GM12878 (cell line): ENCODE results near the gene ARF3. TPM values are rescaled to one million over a fixed set of nuclear protein-coding genes. Genes with fewer than 3 reads are reported as not detected.

Experiments
- BHLHE40 ChIP-seq, 2 experiments: fragments of 450-650 bp in 1 of 2; IDR thresholded peaks; 2 replicates each; pipeline ENCODE4 v1.6.1; 2011 to 2017; ENCODE audit warnings: low read depth in 2 of 2, borderline replicate concordance in 1 of 2, improper control_type of control experiment in 1 of 2, low read length in 1 of 2, mild to moderate bottlenecking in 1 of 2
- CBFB ChIP-seq: IDR thresholded peaks from 2 replicates; pipeline ENCODE4 v1.6.1; 2016; ENCODE audit warnings: antibody characterized with exemption, low read depth
- CHD1 ChIP-seq: IDR thresholded peaks from 2 replicates; pipeline ENCODE4 v1.6.1; 2012; ENCODE audit warnings: low read depth, low read length, improper control_type of control experiment
- EZH2 ChIP-seq: IDR thresholded peaks from 2 replicates; pipeline ENCODE4 v1.6.1; 2012; ENCODE audit warnings: low read depth, mild to moderate bottlenecking, control low read depth, inconsistent platforms, low read length, borderline replicate concordance; ENCODE audit not compliant: control insufficient read depth
- GATAD2B ChIP-seq: fragments of 450-650 bp; conservative IDR thresholded peaks from 2 replicates; pipeline ENCODE4 v1.6.1; 2017; ENCODE audit warnings: low read depth, mild to moderate bottlenecking, moderate library complexity
- IKZF2 ChIP-seq, 2 experiments: fragments of 450-650 bp; IDR thresholded peaks; 2 replicates each; pipeline ENCODE4 v1.6.1; 2017; ENCODE audit warnings: mild to moderate bottlenecking in 2 of 2, moderate library complexity in 2 of 2
- KAT2A ChIP-seq: conservative IDR thresholded peaks from 2 replicates; pipeline ENCODE4 v1.6.1; 2011; ENCODE audit warnings: low read depth, low read length; ENCODE audit not compliant: control insufficient read depth
- LARP7 ChIP-seq: fragments of 450-650 bp; IDR thresholded peaks from 2 replicates; pipeline ENCODE4 v1.6.1; 2017; ENCODE audit warnings: mild to moderate bottlenecking
- MXI1 ChIP-seq: fragments of 150-350 bp; IDR thresholded peaks from 2 replicates; pipeline ENCODE4 v1.6.1; 2011; ENCODE audit warnings: low read depth, mild to moderate bottlenecking, inconsistent platforms, low read length, improper control_type of control experiment
- MYB ChIP-seq: fragments of 150-350 bp; IDR thresholded peaks from 2 replicates; pipeline ENCODE4 v1.6.1; 2014; ENCODE audit warnings: mild to moderate bottlenecking, low read depth, low read length, borderline replicate concordance
- NBN ChIP-seq: fragments of 450-650 bp; IDR thresholded peaks from 2 replicates; pipeline ENCODE4 v1.6.1; 2016
- RUNX3 ChIP-seq: IDR thresholded peaks from 2 replicates; pipeline ENCODE4 v1.6.1; 2012; ENCODE audit warnings: low read length, inconsistent platforms
- SMAD5 ChIP-seq: IDR thresholded peaks from 2 replicates; pipeline ENCODE4 v1.6.1; 2016; ENCODE audit warnings: antibody characterized with exemption, low read depth
- SP1 ChIP-seq: IDR thresholded peaks from one replicate; pipeline ENCODE4 v1.6.1; 2011; ENCODE audit warnings: low read depth, low read length
- STAT3 ChIP-seq: IDR thresholded peaks from 2 replicates; pipeline ENCODE4 v1.6.1; 2011; ENCODE audit warnings: low read depth, low read length, improper control_type of control experiment
- TCF12 ChIP-seq: IDR thresholded peaks from 2 replicates; pipeline ENCODE4 v1.6.1; 2011; ENCODE audit warnings: low read depth, mild to moderate bottlenecking, low read length
- YY1 ChIP-seq: IDR thresholded peaks from 2 replicates; pipeline ENCODE4 v1.6.1; 2011; ENCODE audit warnings: low read depth, mild to moderate bottlenecking, low read length
- ZNF207 ChIP-seq: fragments of 450-650 bp; IDR thresholded peaks from 2 replicates; pipeline ENCODE4 v1.6.1; 2014; ENCODE audit warnings: antibody characterized with exemption, mild to moderate bottlenecking, borderline replicate concordance
- ZZZ3 ChIP-seq: IDR thresholded peaks from 2 replicates; pipeline ENCODE4 v1.6.1; 2011; ENCODE audit warnings: low read depth; ENCODE audit not compliant: control insufficient read depth, insufficient read length
- polyA plus RNA-seq, 11 experiments: library from polyadenylated mRNA; depleted of rRNA in 4 of 11; unstranded in 6 of 11; stranded (reverse) in 5 of 11; fragments of >200 nt; fragmentation: Nextera tagmentation in 4 of 11; fragmentation: Illumina TruSeq in 1 of 11; extraction: Ambion mirVana in 4 of 11; extraction: Trizol in 1 of 11; gene quantifications; 1 replicate in 1 of 11; 2 replicates in 10 of 11; pipeline versions ENCODE4 v1.2.1 to v1.2.3, GENCODE V29; 2011 to 2016; ENCODE audit warnings: inconsistent platforms in 2 of 11, missing spikeins in 2 of 11, low read depth in 1 of 11
- total RNA-seq, 4 experiments: library from RNA; depleted of rRNA in 3 of 4; stranded (reverse); fragments of >200 nt in 3 of 4; fragmentation: Illumina TruSeq in 1 of 4; extraction: Trizol in 1 of 4; gene quantifications; 2 replicates each; pipeline versions ENCODE4 v1.2.1 to v1.2.3, GENCODE V29; 2013 to 2021
- TF ChIP-seq, protein P1 (sequence below): fragments of 450-650 bp; IDR thresholded peaks from 2 replicates; pipeline ENCODE4 v1.6.1; 2016; ENCODE audit warnings: mild to moderate bottlenecking
- TF ChIP-seq, protein P2 (sequence below): fragments of 150-350 bp; IDR thresholded peaks from 2 replicates; pipeline ENCODE4 v1.6.1; 2014; ENCODE audit warnings: mild to moderate bottlenecking, low read depth, low read length
- TF ChIP-seq, protein P3 (sequence below): fragments of 450-650 bp; formaldehyde crosslinking; IDR thresholded peaks from 2 replicates; pipeline ENCODE4 v1.4.0; 2020; ENCODE audit warnings: mild to moderate bottlenecking, moderate library complexity

Gene ARF3
- total and polyA plus RNA-seq, 10 of the 15 experiments (the other 5 are each of a cell fraction or from before 2014, with no cell fraction given) = 8.7 to 263 (median 74.4) TPM

DNA sequence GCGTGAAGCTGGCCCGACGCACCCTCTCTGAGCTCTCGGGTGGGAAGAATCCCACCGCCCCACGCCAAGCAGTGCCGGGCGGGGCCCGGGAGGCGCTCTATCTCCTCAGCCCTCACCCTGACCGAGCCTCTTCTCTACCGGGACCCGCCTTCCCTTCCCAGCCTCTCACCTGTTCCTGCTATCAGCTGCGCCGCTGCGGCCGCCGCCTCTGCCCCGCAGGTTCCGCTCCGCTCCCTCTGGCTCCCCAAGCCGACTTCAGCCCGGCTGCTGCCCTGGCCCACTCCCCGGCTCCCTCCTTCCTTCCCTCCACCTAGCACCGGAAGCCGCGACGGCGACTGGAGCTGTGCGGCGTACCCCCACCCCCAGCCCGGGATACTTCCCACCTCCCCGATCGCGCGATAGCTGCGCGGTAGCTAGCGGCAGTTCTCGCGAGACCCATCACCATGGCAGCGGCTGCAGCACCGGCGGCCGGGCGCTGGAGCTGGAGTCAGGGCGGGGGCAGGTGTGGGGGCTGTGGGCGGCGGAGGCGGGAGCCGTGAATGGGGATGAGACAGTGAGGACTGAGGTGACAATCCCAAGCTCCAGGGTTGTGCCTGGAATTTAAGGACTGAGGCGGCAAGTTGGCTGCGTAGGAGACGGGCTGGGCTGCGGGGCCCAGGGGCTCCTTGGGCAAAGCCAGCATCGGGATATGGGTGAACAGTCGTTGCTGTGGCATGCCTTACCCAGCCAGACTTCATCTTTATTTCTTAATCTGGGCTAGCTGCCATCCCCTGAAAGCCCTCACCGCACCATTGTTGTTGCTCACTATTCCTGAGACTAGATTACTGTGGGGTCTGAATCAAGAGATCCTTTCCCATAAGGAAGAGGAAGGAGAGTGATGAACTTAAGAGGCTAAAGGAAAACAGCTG, at the start of gene ARF3 (continued):
- TF ChIP-seq IKZF2 (IDR thresholded peaks at IDR 0.05) (peak in 1 of 2 experiments; percentile 40; a peak in 1 of 4 replicates), GATAD2B (0 out of 2 replicates have a peak, but pooled peaks have one; percentile 24), ZNF207 (0 out of 2 replicates have a peak, but pooled peaks have one; percentile 33), MXI1 (peak; percentile 87), TCF12 (no peak), EZH2 (no peak), BHLHE40 (IDR thresholded peaks at IDR 0.05; ENCODE audit: borderline replicate concordance in 1 of 2, low read depth in 2 of 2, low read length in 1 of 2) (peak in 1 of 2 experiments; percentile 51; a peak in 1 of 4 replicates), ZZZ3 (no peak), SMAD5 (0 out of 2 replicates have a peak, but pooled peaks have one; percentile 30), KAT2A (no peak), RUNX3 (peak; percentile 21; the same call in 1 of the 2 replicates), MYB (no peak), SP1 (no peak), YY1 (peak; percentile 56), NBN (0 out of 2 replicates have a peak, but pooled peaks have one; percentile 41), STAT3 (no peak), LARP7 (peak; percentile 47; the same call in 1 of the 2 replicates), CBFB (peak; percentile 100), CHD1 (no peak)
- TF ChIP-seq, protein P1, sequence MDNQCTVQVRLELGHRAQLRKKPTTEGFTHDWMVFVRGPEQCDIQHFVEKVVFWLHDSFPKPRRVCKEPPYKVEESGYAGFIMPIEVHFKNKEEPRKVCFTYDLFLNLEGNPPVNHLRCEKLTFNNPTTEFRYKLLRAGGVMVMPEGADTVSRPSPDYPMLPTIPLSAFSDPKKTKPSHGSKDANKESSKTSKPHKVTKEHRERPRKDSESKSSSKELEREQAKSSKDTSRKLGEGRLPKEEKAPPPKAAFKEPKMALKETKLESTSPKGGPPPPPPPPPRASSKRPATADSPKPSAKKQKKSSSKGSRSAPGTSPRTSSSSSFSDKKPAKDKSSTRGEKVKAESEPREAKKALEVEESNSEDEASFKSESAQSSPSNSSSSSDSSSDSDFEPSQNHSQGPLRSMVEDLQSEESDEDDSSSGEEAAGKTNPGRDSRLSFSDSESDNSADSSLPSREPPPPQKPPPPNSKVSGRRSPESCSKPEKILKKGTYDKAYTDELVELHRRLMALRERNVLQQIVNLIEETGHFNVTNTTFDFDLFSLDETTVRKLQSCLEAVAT = no peak
- TF ChIP-seq, protein P2, sequence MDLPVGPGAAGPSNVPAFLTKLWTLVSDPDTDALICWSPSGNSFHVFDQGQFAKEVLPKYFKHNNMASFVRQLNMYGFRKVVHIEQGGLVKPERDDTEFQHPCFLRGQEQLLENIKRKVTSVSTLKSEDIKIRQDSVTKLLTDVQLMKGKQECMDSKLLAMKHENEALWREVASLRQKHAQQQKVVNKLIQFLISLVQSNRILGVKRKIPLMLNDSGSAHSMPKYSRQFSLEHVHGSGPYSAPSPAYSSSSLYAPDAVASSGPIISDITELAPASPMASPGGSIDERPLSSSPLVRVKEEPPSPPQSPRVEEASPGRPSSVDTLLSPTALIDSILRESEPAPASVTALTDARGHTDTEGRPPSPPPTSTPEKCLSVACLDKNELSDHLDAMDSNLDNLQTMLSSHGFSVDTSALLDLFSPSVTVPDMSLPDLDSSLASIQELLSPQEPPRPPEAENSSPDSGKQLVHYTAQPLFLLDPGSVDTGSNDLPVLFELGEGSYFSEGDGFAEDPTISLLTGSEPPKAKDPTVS = no peak
- TF ChIP-seq, protein P3, sequence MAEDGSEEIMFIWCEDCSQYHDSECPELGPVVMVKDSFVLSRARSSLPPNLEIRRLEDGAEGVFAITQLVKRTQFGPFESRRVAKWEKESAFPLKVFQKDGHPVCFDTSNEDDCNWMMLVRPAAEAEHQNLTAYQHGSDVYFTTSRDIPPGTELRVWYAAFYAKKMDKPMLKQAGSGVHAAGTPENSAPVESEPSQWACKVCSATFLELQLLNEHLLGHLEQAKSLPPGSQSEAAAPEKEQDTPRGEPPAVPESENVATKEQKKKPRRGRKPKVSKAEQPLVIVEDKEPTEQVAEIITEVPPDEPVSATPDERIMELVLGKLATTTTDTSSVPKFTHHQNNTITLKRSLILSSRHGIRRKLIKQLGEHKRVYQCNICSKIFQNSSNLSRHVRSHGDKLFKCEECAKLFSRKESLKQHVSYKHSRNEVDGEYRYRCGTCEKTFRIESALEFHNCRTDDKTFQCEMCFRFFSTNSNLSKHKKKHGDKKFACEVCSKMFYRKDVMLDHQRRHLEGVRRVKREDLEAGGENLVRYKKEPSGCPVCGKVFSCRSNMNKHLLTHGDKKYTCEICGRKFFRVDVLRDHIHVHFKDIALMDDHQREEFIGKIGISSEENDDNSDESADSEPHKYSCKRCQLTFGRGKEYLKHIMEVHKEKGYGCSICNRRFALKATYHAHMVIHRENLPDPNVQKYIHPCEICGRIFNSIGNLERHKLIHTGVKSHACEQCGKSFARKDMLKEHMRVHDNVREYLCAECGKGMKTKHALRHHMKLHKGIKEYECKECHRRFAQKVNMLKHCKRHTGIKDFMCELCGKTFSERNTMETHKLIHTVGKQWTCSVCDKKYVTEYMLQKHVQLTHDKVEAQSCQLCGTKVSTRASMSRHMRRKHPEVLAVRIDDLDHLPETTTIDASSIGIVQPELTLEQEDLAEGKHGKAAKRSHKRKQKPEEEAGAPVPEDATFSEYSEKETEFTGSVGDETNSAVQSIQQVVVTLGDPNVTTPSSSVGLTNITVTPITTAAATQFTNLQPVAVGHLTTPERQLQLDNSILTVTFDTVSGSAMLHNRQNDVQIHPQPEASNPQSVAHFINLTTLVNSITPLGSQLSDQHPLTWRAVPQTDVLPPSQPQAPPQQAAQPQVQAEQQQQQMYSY = 0 out of 2 replicates have a peak, but pooled peaks have one; percentile 29
